HEK293 (cell line): ENCODE results near the gene LMOD1.

Experiments
- CTCF ChIA-PET: fragments of 350-600 bp; formaldehyde crosslinking; extraction: SDS; loops from one replicate; lab custom pipeline; 2021; ENCODE audit warnings: antibody characterized with exemption; lab: Yijun Ruan, JAX
- POLR2A ChIA-PET: fragments of 300-600 bp; formaldehyde crosslinking; extraction: SDS; loops from one replicate; lab custom pipeline; 2020; ENCODE audit warnings: antibody characterized with exemption, inconsistent platforms; lab: Yijun Ruan, JAX
- H3K27ac ChIP-seq: fragments of 200-500 bp; sonication (Bioruptor generic); 2 replicates; pipeline ENCODE4 v1.5.1; 2014; ENCODE audit warnings: low read depth, low read length, control low read depth, inconsistent platforms; ENCODE audit errors: extremely low read depth
- H3K36me3 ChIP-seq, 2 experiments: fragments of 200-500 bp in 1 of 2; sonication (Bioruptor generic) in 1 of 2; 1 replicate in 1 of 2; 2 replicates in 1 of 2; pipeline ENCODE4 v1.5.1; 2014 to 2017; ENCODE audit warnings: inconsistent platforms in 2 of 2, low read length in 2 of 2; ENCODE audit not compliant: control insufficient read depth in 2 of 2, insufficient read depth in 1 of 2
- H3K4me1 ChIP-seq: fragments of 200-500 bp; sonication (Bioruptor generic); 2 replicates; pipeline ENCODE4 v1.5.1; 2014; ENCODE audit warnings: mild to moderate bottlenecking, low read length, inconsistent platforms; ENCODE audit not compliant: control insufficient read depth, insufficient read depth
- H3K4me3 ChIP-seq: 2 replicates; pipeline ENCODE4 v1.5.1; 2011; ENCODE audit warnings: low read depth, mild to moderate bottlenecking, control low read depth, low read length, moderate library complexity
- H3K9me3 ChIP-seq: fragments of 200-500 bp; sonication (Bioruptor generic); 2 replicates; pipeline ENCODE4 v1.5.1; 2014; ENCODE audit warnings: low read depth, low read length, inconsistent platforms; ENCODE audit not compliant: control insufficient read depth, insufficient read depth
- REST ChIP-seq: fragments of 450-650 bp; formaldehyde crosslinking; IDR thresholded peaks from 2 replicates; pipeline ENCODE4 v1.5.1; 2016; ENCODE audit warnings: missing biosample characterization, missing genetic modification characterization
- TRIM28 ChIP-seq: IDR thresholded peaks from 2 replicates; pipeline ENCODE4 v1.6.1; 2011; ENCODE audit warnings: low read length, control low read depth, borderline replicate concordance
- YY1 ChIP-seq: fragments of 450-650 bp; formaldehyde crosslinking; IDR thresholded peaks from 2 replicates; pipeline ENCODE4 v1.5.1; 2018; ENCODE audit warnings: missing biosample characterization, missing genetic modification characterization
- ZBTB1 ChIP-seq: fragments of 450-650 bp; formaldehyde crosslinking; IDR thresholded peaks from 2 replicates; pipeline ENCODE4 v1.5.1; 2016; ENCODE audit warnings: missing biosample characterization, missing genetic modification characterization
- ZBTB10 ChIP-seq: fragments of 450-650 bp; formaldehyde crosslinking; IDR thresholded peaks from 2 replicates; pipeline ENCODE4 v1.5.1; 2016; ENCODE audit warnings: missing biosample characterization, missing genetic modification characterization
- ZFP69B ChIP-seq: fragments of 450-650 bp; formaldehyde crosslinking; IDR thresholded peaks from 2 replicates; pipeline ENCODE4 v1.5.1; 2016; ENCODE audit warnings: missing biosample characterization, missing genetic modification characterization
- ZNF175 ChIP-seq: fragments of 450-650 bp; formaldehyde crosslinking; IDR thresholded peaks from 2 replicates; pipeline ENCODE4 v1.5.1; 2016; ENCODE audit warnings: missing biosample characterization, missing genetic modification characterization
- ZNF366 ChIP-seq: fragments of 450-650 bp; formaldehyde crosslinking; conservative IDR thresholded peaks from 2 replicates; pipeline ENCODE4 v1.5.1; 2016; ENCODE audit warnings: missing biosample characterization, missing genetic modification characterization
- ZNF37A ChIP-seq: fragments of 450-650 bp; IDR thresholded peaks from 2 replicates; pipeline ENCODE4 v1.5.1; 2018; ENCODE audit warnings: missing biosample characterization, missing genetic modification characterization
- ZNF398 ChIP-seq: fragments of 450-650 bp; formaldehyde crosslinking; IDR thresholded peaks from 2 replicates; pipeline ENCODE4 v1.5.1; 2017; ENCODE audit warnings: missing biosample characterization, missing genetic modification characterization
- ZNF426 ChIP-seq: fragments of 450-650 bp; formaldehyde crosslinking; IDR thresholded peaks from 2 replicates; pipeline ENCODE4 v1.5.1; 2017; ENCODE audit warnings: missing biosample characterization, missing genetic modification characterization, mild to moderate bottlenecking, inconsistent platforms, moderate library complexity
- ZNF555 ChIP-seq: fragments of 450-650 bp; formaldehyde crosslinking; conservative IDR thresholded peaks from 2 replicates; pipeline ENCODE4 v1.5.1; 2017; ENCODE audit warnings: missing biosample characterization, mild to moderate bottlenecking, missing genetic modification characterization, inconsistent platforms
- ZNF561 ChIP-seq: fragments of 450-650 bp; IDR thresholded peaks from 2 replicates; pipeline ENCODE4 v1.5.1; 2018; ENCODE audit warnings: missing biosample characterization, missing genetic modification characterization, borderline replicate concordance
- ZNF571 ChIP-seq: fragments of 450-650 bp; formaldehyde crosslinking; IDR thresholded peaks from 2 replicates; pipeline ENCODE4 v1.5.0; 2017; ENCODE audit warnings: missing biosample characterization, missing genetic modification characterization
- ZNF670 ChIP-seq: fragments of 450-650 bp; formaldehyde crosslinking; IDR thresholded peaks from 2 replicates; pipeline ENCODE4 v1.5.1; 2016; ENCODE audit warnings: missing biosample characterization, missing genetic modification characterization, low read depth
- ZNF777 ChIP-seq: fragments of 450-650 bp; formaldehyde crosslinking; IDR thresholded peaks from 2 replicates; pipeline ENCODE4 v1.5.1; 2017; ENCODE audit warnings: missing biosample characterization, missing genetic modification characterization, borderline replicate concordance
- ZNF785 ChIP-seq: fragments of 450-650 bp; formaldehyde crosslinking; IDR thresholded peaks from 2 replicates; pipeline ENCODE4 v1.5.1; 2016; ENCODE audit warnings: missing biosample characterization, missing genetic modification characterization
- ZNF830 ChIP-seq: fragments of 450-650 bp; IDR thresholded peaks from 2 replicates; pipeline ENCODE4 v1.5.0; 2018; ENCODE audit warnings: missing biosample characterization, missing genetic modification characterization, low read depth, mild to moderate bottlenecking, moderate library complexity
- TF ChIP-seq, protein P1 (sequence below): fragments of 450-650 bp; formaldehyde crosslinking; IDR thresholded peaks from 2 replicates; pipeline ENCODE4 v1.5.1; 2016; ENCODE audit warnings: missing biosample characterization, missing genetic modification characterization
- TF ChIP-seq, protein P2 (sequence below): fragments of 450-650 bp; IDR thresholded peaks from 2 replicates; pipeline ENCODE4 v1.5.1; 2018; ENCODE audit warnings: missing biosample characterization, mild to moderate bottlenecking, missing genetic modification characterization
- TF ChIP-seq, protein P3 (sequence below): fragments of 450-650 bp; formaldehyde crosslinking; IDR thresholded peaks from 2 replicates; pipeline ENCODE4 v1.5.1; 2016; ENCODE audit warnings: missing biosample characterization, missing genetic modification characterization

The LMOD1 gene

GRCh38 chr1:201925981-201926645, 20.2 kb downstream of the LMOD1 start (continued):
- TF ChIP-seq ZNF830 = no peak
- TF ChIP-seq, protein P1, sequence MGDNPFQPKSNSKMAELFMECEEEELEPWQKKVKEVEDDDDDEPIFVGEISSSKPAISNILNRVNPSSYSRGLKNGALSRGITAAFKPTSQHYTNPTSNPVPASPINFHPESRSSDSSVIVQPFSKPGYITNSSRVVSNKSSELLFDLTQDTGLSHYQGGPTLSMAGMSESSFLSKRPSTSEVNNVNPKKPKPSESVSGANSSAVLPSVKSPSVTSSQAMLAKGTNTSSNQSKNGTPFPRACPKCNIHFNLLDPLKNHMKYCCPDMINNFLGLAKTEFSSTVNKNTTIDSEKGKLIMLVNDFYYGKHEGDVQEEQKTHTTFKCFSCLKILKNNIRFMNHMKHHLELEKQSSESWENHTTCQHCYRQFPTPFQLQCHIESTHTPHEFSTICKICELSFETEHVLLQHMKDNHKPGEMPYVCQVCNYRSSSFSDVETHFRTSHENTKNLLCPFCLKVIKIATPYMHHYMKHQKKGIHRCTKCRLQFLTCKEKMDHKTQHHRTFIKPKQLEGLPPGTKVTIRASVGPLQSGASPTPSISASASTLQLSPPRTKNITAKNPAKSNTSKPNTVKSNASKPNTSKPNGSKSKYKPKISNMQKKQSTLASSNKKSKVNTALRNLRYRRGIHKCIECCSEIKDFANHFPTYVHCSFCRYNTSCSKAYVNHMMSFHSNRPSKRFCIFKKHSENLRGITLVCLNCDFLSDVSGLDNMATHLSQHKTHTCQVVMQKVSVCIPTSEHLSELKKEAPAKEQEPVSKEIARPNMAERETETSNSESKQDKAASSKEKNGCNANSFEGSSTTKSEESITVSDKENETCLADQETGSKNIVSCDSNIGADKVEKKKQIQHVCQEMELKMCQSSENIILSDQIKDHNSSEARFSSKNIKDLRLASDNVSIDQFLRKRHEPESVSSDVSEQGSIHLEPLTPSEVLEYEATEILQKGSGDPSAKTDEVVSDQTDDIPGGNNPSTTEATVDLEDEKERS (tag by site-specific recombination) = no peak
- no peak for TF ChIP-seq ZNF777 (tag by site-specific recombination)
- TF ChIP-seq TRIM28 = no peak
- no peak for TF ChIP-seq ZNF785 (tag by site-specific recombination)
- no peak for TF ChIP-seq ZNF670 (tag by site-specific recombination)

- POLR2A ChIA-PET = interaction anchor here (1.2 kb wide), 1 partner anchor 21 kb away, joined by 4 read pairs; the partner anchor contains the start of gene LMOD1
- H3K4me1 ChIP-seq = no peaks in the 10 kb centered on the region
- H3K27ac ChIP-seq = no peak overlapping the region
- CTCF ChIA-PET = interaction anchor here (1.2 kb wide), 1 partner anchor 9 kb away, joined by 3 read pairs; no protein-coding TSS in a partner anchor
- H3K9me3 ChIP-seq = no peaks in the 10 kb centered on the region
- no peak overlapping the region for H3K4me3 ChIP-seq
- no peaks in the 10 kb centered on the region for H3K36me3 ChIP-seq
- TF ChIP-seq YY1 (tag by site-specific recombination) (no peak), ZNF37A (tag by site-specific recombination) (no peak), ZNF366 (tag by site-specific recombination) (no peak), REST (tag by site-specific recombination) (no peak), ZNF571 (tag by site-specific recombination) (no peak), ZNF426 (tag by site-specific recombination) (no peak), ZBTB10 (tag by site-specific recombination) (no peak), ZFP69B (tag by site-specific recombination) (no peak), ZNF561 (tag by site-specific recombination) (no peak), ZBTB1 (tag by site-specific recombination) (no peak), ZNF555 (tag by site-specific recombination) (no peak), ZNF175 (tag by site-specific recombination) (no peak), ZNF398 (no peak)
- TF ChIP-seq, protein P2, sequence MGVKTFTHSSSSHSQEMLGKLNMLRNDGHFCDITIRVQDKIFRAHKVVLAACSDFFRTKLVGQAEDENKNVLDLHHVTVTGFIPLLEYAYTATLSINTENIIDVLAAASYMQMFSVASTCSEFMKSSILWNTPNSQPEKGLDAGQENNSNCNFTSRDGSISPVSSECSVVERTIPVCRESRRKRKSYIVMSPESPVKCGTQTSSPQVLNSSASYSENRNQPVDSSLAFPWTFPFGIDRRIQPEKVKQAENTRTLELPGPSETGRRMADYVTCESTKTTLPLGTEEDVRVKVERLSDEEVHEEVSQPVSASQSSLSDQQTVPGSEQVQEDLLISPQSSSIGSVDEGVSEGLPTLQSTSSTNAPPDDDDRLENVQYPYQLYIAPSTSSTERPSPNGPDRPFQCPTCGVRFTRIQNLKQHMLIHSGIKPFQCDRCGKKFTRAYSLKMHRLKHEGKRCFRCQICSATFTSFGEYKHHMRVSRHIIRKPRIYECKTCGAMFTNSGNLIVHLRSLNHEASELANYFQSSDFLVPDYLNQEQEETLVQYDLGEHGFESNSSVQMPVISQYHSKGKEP (tag by site-specific recombination) = no peak
- TF ChIP-seq, protein P3, sequence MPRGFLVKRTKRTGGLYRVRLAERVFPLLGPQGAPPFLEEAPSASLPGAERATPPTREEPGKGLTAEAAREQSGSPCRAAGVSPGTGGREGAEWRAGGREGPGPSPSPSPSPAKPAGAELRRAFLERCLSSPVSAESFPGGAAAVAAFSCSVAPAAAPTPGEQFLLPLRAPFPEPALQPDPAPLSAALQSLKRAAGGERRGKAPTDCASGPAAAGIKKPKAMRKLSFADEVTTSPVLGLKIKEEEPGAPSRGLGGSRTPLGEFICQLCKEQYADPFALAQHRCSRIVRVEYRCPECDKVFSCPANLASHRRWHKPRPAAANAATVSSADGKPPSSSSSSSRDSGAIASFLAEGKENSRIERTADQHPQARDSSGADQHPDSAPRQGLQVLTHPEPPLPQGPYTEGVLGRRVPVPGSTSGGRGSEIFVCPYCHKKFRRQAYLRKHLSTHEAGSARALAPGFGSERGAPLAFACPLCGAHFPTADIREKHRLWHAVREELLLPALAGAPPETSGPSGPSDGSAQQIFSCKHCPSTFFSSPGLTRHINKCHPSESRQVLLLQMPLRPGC (tag by site-specific recombination) = no peak
Observed at GRCh38 chr1:201925301-201925567, 21.1 kb downstream of the LMOD1 start.
